Neural cell (in vitro differentiated cells): Measurements from ENCODE around the gene SHMT2.

ENCODE experiments used
- EZH2 ChIP-seq: fragments of 200-600, 300-800 bp; shearing (Covaris generic), sonication (generic); IDR thresholded peaks from 2 replicates; pipeline ENCODE4 v1.6.1; 2014; ENCODE audit warnings: antibody characterized with exemption, low read length, borderline replicate concordance, mild to moderate bottlenecking; ENCODE audit not compliant: insufficient read depth, poor library complexity, severe bottlenecking
- TF ChIP-seq, protein P1 (sequence below): fragments of 450-650 bp; IDR thresholded peaks from 2 replicates; pipeline ENCODE4 v1.5.1; 2014; ENCODE audit warnings: antibody characterized with exemption, mild to moderate bottlenecking, moderate library complexity; ENCODE audit not compliant: poor library complexity, severe bottlenecking

DNA sequence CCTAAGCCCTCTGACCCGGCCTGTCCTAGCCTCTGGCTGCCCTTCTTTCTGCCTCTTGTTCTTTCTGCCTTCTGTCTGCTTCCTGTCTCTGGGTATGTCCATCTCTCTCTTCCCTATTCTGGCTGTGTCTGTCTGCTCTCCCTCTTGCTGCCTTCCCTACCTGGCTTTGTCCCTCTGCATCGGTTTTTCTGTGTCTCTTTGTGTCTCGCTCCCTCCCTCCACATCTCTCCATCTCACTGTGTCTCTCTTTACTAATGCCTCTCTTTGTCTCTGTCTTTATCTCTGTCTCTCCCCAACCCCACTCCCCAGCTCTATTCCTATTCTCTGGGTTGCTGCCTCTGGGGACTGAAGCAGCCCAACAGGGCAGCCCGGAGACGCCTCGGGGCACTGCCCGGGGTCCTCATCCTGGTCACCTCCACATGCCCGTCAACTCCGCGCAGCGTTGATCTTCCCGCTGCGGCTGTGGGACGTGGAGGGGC, 10.1 kb downstream of the SHMT2 start:
- TF ChIP-seq, protein P1, sequence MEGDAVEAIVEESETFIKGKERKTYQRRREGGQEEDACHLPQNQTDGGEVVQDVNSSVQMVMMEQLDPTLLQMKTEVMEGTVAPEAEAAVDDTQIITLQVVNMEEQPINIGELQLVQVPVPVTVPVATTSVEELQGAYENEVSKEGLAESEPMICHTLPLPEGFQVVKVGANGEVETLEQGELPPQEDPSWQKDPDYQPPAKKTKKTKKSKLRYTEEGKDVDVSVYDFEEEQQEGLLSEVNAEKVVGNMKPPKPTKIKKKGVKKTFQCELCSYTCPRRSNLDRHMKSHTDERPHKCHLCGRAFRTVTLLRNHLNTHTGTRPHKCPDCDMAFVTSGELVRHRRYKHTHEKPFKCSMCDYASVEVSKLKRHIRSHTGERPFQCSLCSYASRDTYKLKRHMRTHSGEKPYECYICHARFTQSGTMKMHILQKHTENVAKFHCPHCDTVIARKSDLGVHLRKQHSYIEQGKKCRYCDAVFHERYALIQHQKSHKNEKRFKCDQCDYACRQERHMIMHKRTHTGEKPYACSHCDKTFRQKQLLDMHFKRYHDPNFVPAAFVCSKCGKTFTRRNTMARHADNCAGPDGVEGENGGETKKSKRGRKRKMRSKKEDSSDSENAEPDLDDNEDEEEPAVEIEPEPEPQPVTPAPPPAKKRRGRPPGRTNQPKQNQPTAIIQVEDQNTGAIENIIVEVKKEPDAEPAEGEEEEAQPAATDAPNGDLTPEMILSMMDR = no peak
- TF ChIP-seq EZH2 = no peak
